Activated CD4-positive, alpha-beta memory T cell treated with anti-CD3 and anti-CD28 coated beads, Interleukin-2, amount 10 ng/mL, durations not matched to agents 7 days and 5 days (primary cell): ENCODE measurements around the gene SYTL3. TPM values are rescaled to one million over a fixed set of nuclear protein-coding genes. Genes with fewer than 3 reads are reported as not detected.

Experiments
- CTCF ChIA-PET: fragments of 350-600 bp; sonication (Branson Sonifier 250); formaldehyde crosslinking; loops from one replicate; lab custom pipeline; 2021; ENCODE audit warnings: antibody characterized with exemption, inconsistent platforms; lab: Charles Lee
- POLR2A ChIA-PET: fragments of 350-600 bp; sonication (Branson Sonifier 250); formaldehyde crosslinking; loops from one replicate; lab custom pipeline; 2021; ENCODE audit warnings: antibody characterized with exemption; lab: Charles Lee
- DNase-seq: peaks from one replicate; pipeline ENCODE4 v3.0.0-alpha.2; 2020
- H3K27ac Mint-ChIP-seq: one replicate; pipeline ENCODE4 v1.8.0; 2021; ENCODE audit warnings: mild to moderate bottlenecking, mixed read lengths
- H3K27me3 Mint-ChIP-seq: one replicate; pipeline ENCODE4 v1.8.0; 2021; ENCODE audit warnings: mixed read lengths
- H3K36me3 Mint-ChIP-seq: one replicate; pipeline ENCODE4 v1.8.0; 2021; ENCODE audit warnings: low read depth, mixed read lengths
- H3K4me1 Mint-ChIP-seq: one replicate; pipeline ENCODE4 v1.8.0; 2021; ENCODE audit warnings: mixed read lengths
- H3K4me3 Mint-ChIP-seq: one replicate; pipeline ENCODE4 v1.8.0; 2021; ENCODE audit warnings: mild to moderate bottlenecking, mixed read lengths
- H3K9me3 Mint-ChIP-seq: one replicate; pipeline ENCODE4 v1.8.0; 2021; ENCODE audit warnings: mixed read lengths
- total RNA-seq, 2 experiments: library from RNA; stranded (reverse); gene quantifications; one replicate each; pipeline ENCODE4 v1.2.3, GENCODE V29; 2021

Gene SYTL3
- total RNA-seq, 2 experiments from 2014 or later, result 133 to 135 TPM

DNA sequence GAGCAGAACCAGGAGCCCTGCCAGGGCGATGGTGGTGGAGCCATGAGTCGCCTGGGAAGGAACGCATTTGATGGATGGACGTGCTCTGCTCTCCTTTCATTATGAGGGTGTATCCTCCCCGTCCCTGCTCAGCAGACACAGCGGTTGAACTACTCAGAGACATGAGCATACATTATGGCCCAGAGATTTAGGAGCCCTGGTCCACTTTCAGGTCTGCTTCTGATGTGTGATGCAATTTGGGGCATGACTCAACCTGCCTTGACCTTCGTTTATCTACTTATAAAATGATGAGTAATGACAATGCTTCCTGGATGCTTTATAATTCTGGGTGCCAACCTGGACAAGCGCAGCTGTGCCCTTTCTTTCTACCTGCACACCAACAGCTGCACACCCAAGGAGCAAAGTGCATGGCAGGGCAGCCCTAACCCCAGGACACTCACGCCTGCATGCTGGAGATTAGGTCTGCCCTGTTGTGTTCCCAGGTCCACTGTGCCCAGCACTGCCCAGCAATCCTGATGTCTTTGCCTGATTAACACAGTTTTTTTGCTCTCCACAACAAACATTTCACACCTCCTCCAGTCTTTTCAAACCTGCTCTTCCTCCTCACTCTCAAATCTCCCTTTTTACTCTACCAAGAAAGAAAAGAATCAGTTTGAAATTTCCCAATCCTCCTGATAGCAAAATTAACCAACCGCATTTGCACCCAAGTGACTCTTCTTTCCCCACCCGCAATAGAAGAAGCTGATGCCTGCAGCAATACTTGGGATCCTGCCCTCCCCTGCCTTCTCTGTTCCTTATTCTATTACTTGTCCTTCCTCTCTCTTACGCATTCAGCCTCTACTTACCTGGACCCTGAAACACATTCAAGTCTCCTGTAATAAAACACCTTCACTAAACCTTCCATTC is 88.1 kb downstream of the SYTL3 start:
- peaks cover 8% of the 10 kb centered on the region for H3K9me3 Mint-ChIP-seq
- DNase-seq, result no peak
- ChIA-PET POLR2A (interaction anchor here (2.6 kb wide), 1 partner anchor 22 kb away, joined by 9 read pairs; no protein-coding TSS in a partner anchor), CTCF (interaction anchor here (0.6 to 1.8 kb wide), 4 partner anchors 18 to 47 kb away, joined by 3 to 4 read pairs (median 4); no protein-coding TSS in a partner anchor)
- H3K4me3 Mint-ChIP-seq, result no peak overlapping the region
- H3K4me1 Mint-ChIP-seq, result peaks cover 24% of the 10 kb centered on the region
- H3K36me3 Mint-ChIP-seq, result peaks cover 87% of the 10 kb centered on the region
- no peak overlapping the region for H3K27ac Mint-ChIP-seq
- no peaks in the 10 kb centered on the region for H3K27me3 Mint-ChIP-seq

DNA sequence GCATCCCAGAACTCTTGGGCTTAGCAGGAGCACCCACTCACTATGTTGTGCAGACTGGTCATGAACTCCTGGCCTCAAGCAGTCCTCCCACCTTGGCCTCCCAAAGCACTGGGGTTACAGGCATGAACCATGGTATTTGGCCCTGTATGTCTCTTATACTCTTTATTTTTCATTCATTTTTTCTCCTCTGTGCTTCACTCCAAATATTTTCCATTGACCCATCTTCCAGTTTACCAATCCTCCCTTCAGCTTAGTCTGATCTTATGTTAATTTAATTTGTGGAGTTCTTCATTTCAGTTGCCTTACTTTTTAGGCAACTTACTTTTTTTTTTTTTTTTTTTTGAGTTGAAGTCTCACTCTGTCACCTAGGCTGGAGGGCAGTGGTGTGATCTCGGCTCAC is 89.8 kb downstream of the SYTL3 start:
- H3K27me3 Mint-ChIP-seq, result no peaks in the 10 kb centered on the region
- H3K4me1 Mint-ChIP-seq, result peaks cover 19% of the 10 kb centered on the region
- peaks cover 8% of the 10 kb centered on the region for H3K9me3 Mint-ChIP-seq
- CTCF ChIA-PET, result interaction anchor here (1.1 to 1.3 kb wide), 2 partner anchors 23 to 48 kb away, joined by 3 read pairs; no protein-coding TSS in a partner anchor
- POLR2A ChIA-PET, result no interaction called here
- H3K36me3 Mint-ChIP-seq, result peaks cover 84% of the 10 kb centered on the region
- H3K4me3 Mint-ChIP-seq, result no peak overlapping the region
- DNase-seq, result no peak
- H3K27ac Mint-ChIP-seq, result peak overlapping the region; percentile 18

DNA sequence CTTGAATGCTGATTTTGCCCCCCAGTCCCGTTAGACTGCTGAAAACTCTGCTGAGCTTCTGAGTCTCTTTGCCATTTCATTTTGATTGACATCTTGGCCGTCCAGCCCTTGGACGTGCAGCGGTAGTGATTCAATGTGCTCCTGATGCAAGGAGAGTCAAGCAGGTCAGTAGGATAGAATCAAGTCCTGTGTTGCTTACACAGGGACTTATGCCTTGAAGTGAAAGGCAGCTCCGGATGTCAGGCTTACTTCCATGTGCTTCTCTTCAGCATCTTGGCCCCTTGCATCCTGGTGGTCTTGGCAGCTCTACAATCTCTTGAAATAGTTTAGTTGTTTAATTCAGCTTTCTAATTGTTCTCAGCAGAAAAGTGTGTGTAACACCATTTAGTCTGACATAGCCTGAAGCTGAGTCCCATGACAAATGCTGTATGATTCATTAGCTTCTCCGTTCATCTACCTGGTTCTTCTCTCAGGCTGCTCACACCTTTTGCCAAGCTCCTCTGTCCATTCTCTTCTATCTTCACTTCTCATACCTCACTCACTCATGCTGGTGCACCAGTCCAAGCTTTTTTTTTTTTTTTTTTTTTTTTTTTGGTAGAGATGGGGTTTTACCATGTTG is 93.3 kb downstream of the SYTL3 start:
- Mint-ChIP-seq H3K4me1 (peaks cover 5% of the 10 kb centered on the region), H3K36me3 (peaks cover 73% of the 10 kb centered on the region), H3K27me3 (no peaks in the 10 kb centered on the region), H3K27ac (no peak overlapping the region), H3K9me3 (peaks cover 8% of the 10 kb centered on the region), H3K4me3 (no peak overlapping the region)
- ChIA-PET CTCF (interaction anchor here (0.9 kb wide), 1 partner anchor 229 kb away, joined by 3 read pairs; no protein-coding TSS in a partner anchor), POLR2A (interaction anchor here (0.6 to 1.4 kb wide), 3 partner anchors 21 to 66 kb away, joined by 3 to 4 read pairs (median 3); no protein-coding TSS in a partner anchor)
- no peak for DNase-seq

DNA sequence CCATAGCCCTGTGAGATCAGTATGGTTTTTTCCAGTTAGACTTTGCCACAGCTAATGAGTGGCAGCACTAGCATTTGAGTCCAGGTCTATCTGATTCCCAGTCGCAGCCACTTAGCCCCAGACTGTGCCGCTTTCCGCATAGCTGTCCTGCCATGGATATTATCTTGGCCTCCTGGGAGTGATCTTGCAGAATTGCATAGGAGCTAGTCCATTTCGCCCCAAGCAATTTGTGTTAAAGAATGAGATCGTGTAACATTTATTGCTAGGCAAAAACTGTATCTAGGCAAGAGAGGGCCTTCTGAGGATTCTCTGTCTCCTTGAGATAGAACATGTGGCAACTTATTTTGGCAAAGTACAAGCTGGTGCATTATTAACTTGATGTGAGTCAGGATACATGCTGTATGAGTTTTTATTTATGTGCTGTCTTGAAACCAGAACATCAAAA is 95.2 kb downstream of the SYTL3 start:
- no peak for DNase-seq
- H3K36me3 Mint-ChIP-seq, result peaks cover 65% of the 10 kb centered on the region
- no peaks in the 10 kb centered on the region for H3K9me3 Mint-ChIP-seq
- no peaks in the 10 kb centered on the region for H3K27me3 Mint-ChIP-seq
- CTCF ChIA-PET, result interaction anchor here (0.9 to 1.8 kb wide), 3 partner anchors 26 to 227 kb away, joined by 3 to 7 read pairs (median 4); no protein-coding TSS in a partner anchor
- no peak overlapping the region for H3K27ac Mint-ChIP-seq
- H3K4me1 Mint-ChIP-seq, result no peaks in the 10 kb centered on the region
- no peak overlapping the region for H3K4me3 Mint-ChIP-seq
- POLR2A ChIA-PET, result interaction anchor here (1.1 kb wide), 1 partner anchor 14 kb away, joined by 3 read pairs; no protein-coding TSS in a partner anchor

DNA sequence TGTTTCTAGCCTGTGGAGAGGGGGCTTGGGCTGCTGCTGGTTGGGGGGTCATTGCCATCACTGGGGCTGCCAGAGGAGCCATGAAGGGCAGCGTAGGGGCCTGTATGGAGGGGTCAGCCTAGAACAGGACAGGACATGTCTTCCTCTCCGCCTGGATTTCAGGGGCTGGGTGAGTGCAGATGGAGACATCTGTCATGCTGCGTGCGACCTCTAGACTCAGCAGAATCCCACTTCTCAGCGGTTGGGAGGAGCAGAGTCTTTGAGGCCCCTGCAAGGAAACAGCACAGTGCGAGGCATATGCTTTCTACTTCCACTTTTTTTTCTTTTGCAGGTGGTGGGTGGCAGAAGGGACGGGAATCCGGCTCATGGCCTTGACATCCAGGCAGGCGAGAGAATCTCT is 101.4 kb downstream of the SYTL3 start:
- H3K27ac Mint-ChIP-seq, result no peak overlapping the region
- no peaks in the 10 kb centered on the region for H3K9me3 Mint-ChIP-seq
- ChIA-PET CTCF (no interaction called here), POLR2A (no interaction called here)
- no peak for DNase-seq
- peaks cover 49% of the 10 kb centered on the region for H3K36me3 Mint-ChIP-seq
- H3K4me3 Mint-ChIP-seq, result no peak overlapping the region
- H3K27me3 Mint-ChIP-seq, result no peaks in the 10 kb centered on the region
- no peaks in the 10 kb centered on the region for H3K4me1 Mint-ChIP-seq

DNA sequence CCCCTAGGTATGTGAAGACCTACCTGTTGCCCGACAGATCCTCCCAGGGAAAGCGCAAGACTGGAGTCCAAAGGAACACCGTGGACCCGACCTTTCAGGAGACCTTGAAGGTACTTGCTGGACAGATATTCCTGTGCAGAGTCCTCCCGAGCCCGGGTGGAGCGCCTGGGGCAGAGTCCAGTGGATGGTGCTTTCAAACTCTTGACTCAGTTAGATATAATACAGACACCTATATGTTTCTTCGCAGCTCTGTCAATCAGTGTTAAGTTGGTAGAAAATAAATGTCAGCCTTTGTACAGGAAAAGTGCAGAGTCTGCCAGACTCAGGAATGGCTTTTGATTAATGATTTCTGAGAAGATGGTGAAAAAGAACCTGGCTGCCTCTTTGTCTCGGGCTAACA is 102.1 kb downstream of the SYTL3 start:
- no peaks in the 10 kb centered on the region for H3K4me1 Mint-ChIP-seq
- H3K36me3 Mint-ChIP-seq, result peaks cover 49% of the 10 kb centered on the region
- no peaks in the 10 kb centered on the region for H3K9me3 Mint-ChIP-seq
- no peak for DNase-seq
- H3K4me3 Mint-ChIP-seq, result no peak overlapping the region
- no peaks in the 10 kb centered on the region for H3K27me3 Mint-ChIP-seq
- ChIA-PET CTCF (interaction anchor here (0.8 kb wide), 1 partner anchor 61 kb away, joined by 5 read pairs; no protein-coding TSS in a partner anchor), POLR2A (no interaction called here)
- no peak overlapping the region for H3K27ac Mint-ChIP-seq

DNA sequence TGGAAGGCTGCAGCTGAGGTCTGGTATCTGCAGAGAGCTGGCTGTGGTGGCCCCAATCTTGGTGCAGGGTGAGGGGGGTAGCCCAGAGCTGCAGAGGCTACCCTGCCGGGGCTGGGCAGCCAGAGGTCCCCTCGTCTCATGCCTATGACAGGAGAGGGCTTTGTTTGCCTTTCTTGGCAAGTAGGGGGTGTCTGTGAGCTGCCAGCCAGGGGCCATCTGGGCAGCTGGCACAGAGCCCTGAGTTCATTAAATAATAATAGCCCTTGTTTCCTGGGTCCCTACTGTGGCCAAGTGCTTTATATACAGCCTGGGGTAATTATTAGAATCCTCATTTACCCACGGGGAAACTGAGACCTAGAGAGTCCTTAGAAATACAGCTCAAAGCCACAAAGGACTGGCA is 102.8 kb downstream of the SYTL3 start:
- no peaks in the 10 kb centered on the region for H3K4me1 Mint-ChIP-seq
- H3K27me3 Mint-ChIP-seq, result no peaks in the 10 kb centered on the region
- DNase-seq, result no peak
- no peak overlapping the region for H3K4me3 Mint-ChIP-seq
- ChIA-PET POLR2A (no interaction called here), CTCF (interaction anchor here (0.7 to 1.7 kb wide), 3 partner anchors 51 to 1434 kb away, joined by 3 to 5 read pairs (median 5); no protein-coding TSS in a partner anchor)
- no peak overlapping the region for H3K27ac Mint-ChIP-seq
- peaks cover 54% of the 10 kb centered on the region for H3K36me3 Mint-ChIP-seq
- H3K9me3 Mint-ChIP-seq, result no peaks in the 10 kb centered on the region

DNA sequence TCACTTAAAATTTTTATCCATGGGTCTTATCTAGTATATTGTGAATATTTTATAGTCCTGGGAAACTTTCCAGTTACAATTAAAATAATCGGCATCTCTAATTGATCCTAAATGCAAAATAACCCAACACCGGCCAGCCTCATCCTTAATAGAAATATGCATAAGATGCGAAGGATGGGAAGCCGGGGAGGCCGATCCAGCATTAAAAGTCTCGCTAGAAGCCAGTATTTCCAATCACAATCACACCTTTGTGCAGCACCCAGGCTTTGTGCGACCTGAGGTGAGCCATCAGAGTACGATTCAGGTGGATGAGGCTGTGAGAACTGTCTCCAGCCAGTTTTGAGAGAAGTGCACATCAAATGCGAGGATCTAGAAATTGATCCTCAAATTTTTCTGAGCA is 104.0 kb downstream of the SYTL3 start:
- Mint-ChIP-seq H3K27me3 (no peaks in the 10 kb centered on the region), H3K27ac (no peak overlapping the region), H3K4me1 (no peaks in the 10 kb centered on the region), H3K4me3 (no peak overlapping the region), H3K36me3 (peaks cover 52% of the 10 kb centered on the region), H3K9me3 (no peaks in the 10 kb centered on the region)
- CTCF ChIA-PET, result interaction anchor here (1.7 kb wide), 1 partner anchor 52 kb away, joined by 3 read pairs; no protein-coding TSS in a partner anchor
- no peak for DNase-seq
- POLR2A ChIA-PET, result no interaction called here

DNA sequence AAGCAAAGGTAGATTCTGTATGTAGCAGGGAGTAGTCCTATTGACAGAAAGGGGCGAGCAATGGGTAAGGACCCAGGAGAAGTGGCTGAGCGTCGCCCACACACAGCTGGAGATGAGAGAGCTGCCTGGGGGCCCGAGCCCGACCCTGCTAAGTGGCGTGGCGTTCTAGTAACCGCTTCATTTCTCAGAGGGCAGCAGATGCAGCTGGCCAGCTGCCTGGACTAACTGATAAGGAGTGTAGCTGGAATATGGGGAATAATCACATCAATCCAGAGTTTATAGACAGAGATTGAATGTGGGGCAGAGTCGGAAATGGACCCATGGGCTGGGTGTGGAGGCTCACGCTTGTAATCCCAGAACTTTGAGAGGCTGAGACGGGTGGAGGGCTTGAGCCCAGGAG is 104.9 kb downstream of the SYTL3 start:
- no peak overlapping the region for H3K27ac Mint-ChIP-seq
- H3K9me3 Mint-ChIP-seq, result no peaks in the 10 kb centered on the region
- H3K36me3 Mint-ChIP-seq, result peaks cover 50% of the 10 kb centered on the region
- ChIA-PET POLR2A (no interaction called here), CTCF (no interaction called here)
- no peaks in the 10 kb centered on the region for H3K27me3 Mint-ChIP-seq
- no peak for DNase-seq
- H3K4me1 Mint-ChIP-seq, result no peaks in the 10 kb centered on the region
- H3K4me3 Mint-ChIP-seq, result no peak overlapping the region

DNA sequence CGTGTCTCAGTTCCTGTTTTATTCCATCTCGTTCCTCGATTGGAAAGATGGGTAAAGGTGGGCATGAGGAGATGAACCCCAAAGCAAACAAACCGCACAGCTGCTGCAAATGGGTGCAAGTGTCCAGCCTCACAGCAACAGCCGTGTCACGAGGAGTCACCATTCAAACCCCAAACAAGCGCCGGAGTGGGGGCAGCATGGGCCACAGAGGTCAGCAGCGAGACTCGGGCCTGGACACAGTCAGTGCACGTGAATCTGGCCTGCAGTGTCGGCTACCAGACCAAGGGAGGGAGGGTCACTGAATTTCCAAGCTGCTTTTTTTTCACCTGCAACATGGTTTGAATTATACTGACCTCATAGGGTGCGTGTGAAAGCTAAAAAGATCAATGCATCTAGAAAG is 105.8 kb downstream of the SYTL3 start:
- DNase-seq, result no peak
- Mint-ChIP-seq H3K9me3 (no peaks in the 10 kb centered on the region), H3K27ac (no peak overlapping the region), H3K4me3 (no peak overlapping the region), H3K36me3 (peaks cover 44% of the 10 kb centered on the region), H3K4me1 (no peaks in the 10 kb centered on the region), H3K27me3 (no peaks in the 10 kb centered on the region)
- CTCF ChIA-PET, result no interaction called here
- POLR2A ChIA-PET, result interaction anchor here (0.7 kb wide), 1 partner anchor 9 kb away, joined by 3 read pairs; no protein-coding TSS in a partner anchor

DNA sequence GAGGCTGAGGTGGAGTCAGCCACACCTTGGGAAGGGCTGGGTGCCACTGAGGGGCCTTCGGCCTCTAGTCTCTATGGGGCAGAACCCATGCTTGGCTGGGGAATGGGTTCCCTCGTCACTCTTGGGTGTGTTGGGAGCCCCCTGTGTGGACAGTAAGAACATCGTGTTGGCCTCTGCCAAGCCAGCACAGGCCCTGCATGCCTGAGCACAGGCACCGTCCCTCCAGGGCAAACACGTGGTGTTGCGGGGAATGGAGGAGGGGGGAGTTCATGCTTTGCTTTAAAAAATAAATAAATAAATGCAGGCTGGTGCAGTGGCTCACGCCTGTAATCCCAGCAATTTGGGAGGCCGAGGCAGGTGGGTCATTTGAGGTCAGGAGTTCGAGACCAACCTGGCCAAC is 106.3 kb downstream of the SYTL3 start:
- H3K27me3 Mint-ChIP-seq, result no peaks in the 10 kb centered on the region
- ChIA-PET POLR2A (interaction anchor here (0.7 kb wide), 1 partner anchor 8 kb away, joined by 3 read pairs; no protein-coding TSS in a partner anchor), CTCF (interaction anchor here (0.6 to 0.9 kb wide), 2 partner anchors 19 to 542 kb away, joined by 4 read pairs; no protein-coding TSS in a partner anchor)
- no peak for DNase-seq
- H3K4me3 Mint-ChIP-seq, result no peak overlapping the region
- no peaks in the 10 kb centered on the region for H3K4me1 Mint-ChIP-seq
- peaks cover 43% of the 10 kb centered on the region for H3K36me3 Mint-ChIP-seq
- H3K27ac Mint-ChIP-seq, result peak overlapping the region; percentile 47
- H3K9me3 Mint-ChIP-seq, result no peaks in the 10 kb centered on the region

DNA sequence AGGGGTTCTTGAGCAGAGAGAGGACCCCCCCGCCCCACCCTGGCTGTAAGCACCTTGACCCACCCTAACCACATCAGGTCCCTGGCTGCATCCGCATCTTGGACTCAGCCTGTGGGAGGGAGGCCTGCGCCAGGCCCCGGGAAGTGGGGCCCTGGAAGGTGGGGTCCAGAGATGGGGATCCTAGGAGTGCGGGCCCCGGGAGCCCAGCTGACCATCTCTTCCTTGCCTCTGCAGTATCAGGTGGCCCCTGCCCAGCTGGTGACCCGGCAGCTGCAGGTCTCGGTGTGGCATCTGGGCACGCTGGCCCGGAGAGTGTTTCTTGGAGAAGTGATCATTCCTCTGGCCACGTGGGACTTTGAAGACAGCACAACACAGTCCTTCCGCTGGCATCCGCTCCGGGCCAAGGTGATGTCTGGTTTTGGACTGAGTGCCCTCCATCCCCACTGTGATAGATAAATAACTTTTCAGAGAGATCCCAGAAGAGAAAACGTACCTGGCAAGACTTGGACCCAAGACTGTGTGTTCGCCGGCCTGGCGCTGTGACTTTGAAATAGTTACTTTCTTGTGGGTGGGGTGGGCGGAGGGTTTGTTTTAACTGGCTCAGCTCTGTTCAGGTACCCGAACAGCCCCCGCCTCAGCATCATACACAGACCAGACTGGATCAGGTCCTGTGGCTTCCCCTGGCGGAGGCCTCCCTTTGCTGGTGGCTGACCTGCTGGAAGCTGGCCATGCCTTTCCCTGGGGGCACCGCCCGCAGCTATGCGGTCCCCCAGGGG is 107.3 kb downstream of the SYTL3 start:
- DNase-seq, result no peak
- CTCF ChIA-PET, result interaction anchor here (0.9 kb wide), 1 partner anchor 543 kb away, joined by 4 read pairs; no protein-coding TSS in a partner anchor
- Mint-ChIP-seq H3K27ac (peak overlapping the region; percentile 13), H3K36me3 (peaks cover 47% of the 10 kb centered on the region), H3K27me3 (no peaks in the 10 kb centered on the region), H3K9me3 (no peaks in the 10 kb centered on the region), H3K4me1 (no peaks in the 10 kb centered on the region), H3K4me3 (no peak overlapping the region)
- POLR2A ChIA-PET, result no interaction called here
